T-helper 1 cell (primary cell): Measurements from ENCODE around the gene FAM222B.
"Not testable (repeated sequence)": the region's sequence is repeated elsewhere in the genome, so short reads cannot be mapped to it uniquely, and the experiment has no call there.

ENCODE experiments used
- DNase-seq, 5 donors: peaks; one replicate each; pipeline ENCODE4 v3.0.0-alpha.2; 2012 to 2020

The FAM222B gene

DNA sequence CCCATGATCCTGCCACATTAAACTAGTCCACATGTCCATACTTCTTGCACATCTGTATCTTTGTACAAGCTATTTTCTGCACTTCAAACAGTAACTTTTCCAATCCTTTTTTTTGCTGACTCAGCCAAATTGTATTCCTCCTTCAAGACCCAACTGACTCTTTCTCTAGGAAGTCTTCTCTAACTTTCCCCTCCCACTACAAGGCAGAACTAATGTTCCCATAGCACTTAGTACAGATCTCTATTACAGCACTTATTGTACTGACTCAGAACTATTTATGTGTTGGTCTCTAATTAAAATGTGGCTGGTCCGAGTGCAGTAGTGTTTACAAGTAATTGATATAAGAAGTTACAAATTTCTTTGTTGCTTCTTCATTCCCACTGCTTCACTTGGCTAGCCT, 8.2 kb downstream of the FAM222B start:
- DNase-seq = no peak

DNA sequence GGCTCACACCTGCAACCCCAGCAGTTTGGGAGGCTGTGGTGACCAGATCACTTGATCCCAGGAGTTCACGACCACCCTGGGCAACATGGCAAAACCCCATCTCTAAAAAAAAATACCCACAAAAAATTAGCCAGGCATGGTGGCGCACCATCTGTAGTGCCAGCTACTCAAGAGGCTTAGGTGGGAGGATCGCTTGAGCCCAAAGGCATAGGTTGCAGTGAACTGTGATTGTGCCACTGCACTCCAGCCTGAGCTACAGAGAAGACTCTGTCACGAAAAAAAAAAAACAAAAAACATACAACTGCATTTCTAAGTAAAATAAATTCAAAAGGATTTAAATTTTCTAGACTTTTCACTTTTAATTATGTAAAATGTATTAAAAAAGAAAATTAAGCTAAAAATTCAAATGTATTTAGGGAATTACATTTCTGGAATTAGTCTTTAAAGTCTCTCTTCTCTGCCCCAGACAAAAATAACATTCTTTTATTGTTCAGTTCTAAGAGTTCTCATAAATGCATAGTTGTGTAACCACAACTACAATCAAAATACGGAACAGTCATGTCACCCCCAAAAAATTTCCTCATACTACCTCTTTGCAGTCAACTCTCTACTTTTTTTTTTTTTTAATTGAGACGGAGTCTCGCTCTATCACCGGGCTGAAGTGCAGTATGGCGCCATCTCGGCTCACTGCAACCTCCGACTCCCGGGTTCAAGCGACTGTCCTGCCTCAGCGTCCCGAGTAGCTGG, 14.1 kb downstream of the FAM222B start:
- no peak for DNase-seq

DNA sequence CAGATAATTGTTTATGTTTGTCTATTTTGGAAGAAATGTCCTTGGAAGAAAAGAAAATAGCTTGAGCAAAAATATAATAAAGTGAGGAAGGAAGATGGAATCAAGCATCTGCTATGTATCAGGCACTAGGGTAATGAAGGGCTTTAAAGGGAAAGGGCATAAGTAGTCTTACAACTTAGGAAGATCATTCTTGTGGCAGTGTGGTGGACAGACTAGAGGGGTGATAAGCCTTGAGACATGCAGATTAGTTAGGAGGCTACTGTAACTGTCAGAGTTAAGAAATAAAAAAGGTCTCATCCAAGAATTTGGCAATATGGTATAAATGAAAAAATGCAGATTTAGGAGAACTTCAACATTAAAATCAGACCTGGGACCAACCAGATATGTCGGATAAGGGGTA, 14.9 kb downstream of the FAM222B start:
- DNase-seq = no peak

DNA sequence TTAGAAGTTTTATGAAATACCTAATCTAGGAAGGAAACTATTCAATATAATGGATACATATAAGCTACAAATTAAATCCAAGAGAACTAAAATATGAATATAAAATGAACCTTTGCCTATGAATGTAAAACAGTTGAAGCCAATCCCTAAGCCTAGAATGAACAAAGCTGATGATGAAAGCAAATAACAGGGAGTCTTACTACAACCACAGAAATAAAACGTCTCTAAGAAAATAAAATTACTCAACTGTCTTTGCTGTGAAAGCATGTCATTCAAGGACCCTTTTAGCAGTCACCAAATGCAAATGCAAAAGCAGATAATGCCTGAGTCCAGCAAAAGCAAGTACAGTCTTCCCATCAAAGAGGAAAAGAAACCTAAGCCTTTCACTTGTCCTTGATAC, 23.0 kb downstream of the FAM222B start:
- no peak for DNase-seq

DNA sequence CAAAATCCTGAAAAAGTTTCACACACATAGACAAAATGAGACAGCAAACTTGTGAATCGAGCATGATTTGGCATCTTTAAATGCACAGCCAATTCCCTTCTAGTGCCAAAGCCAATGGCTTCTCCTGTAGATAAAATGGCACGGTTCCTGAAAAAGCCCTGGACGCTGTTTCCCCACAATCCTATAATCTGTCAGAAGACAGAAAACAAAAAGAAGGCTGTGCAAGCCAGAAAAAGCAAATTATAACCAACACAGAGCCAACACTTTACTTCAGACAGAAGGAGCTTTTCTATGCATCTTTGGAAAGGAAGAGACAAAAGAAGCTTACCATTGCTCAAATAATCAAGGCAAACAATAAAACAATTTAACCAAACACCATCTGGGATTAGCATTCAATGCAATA, 23.8 kb downstream of the FAM222B start:
- no peak for DNase-seq

DNA sequence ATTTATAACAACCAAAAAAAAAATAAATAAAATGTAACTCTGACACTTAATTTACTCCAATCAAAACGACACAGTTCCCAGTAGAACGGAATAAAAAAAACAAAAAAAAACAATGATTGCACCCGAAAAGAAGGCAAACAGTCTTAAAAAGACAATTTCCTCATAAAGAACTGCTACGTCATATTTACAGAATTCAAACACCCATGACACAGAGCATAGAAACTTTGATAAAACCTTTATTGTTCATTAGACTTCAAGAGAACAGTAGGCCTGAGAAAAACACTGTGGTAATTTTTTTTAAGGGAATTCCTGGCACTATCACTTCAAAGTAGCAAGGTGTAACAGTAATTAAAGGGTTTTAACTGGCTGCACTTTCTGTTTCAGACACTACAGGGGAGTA, 26.1 kb downstream of the FAM222B start:
- DNase-seq = no peak

DNA sequence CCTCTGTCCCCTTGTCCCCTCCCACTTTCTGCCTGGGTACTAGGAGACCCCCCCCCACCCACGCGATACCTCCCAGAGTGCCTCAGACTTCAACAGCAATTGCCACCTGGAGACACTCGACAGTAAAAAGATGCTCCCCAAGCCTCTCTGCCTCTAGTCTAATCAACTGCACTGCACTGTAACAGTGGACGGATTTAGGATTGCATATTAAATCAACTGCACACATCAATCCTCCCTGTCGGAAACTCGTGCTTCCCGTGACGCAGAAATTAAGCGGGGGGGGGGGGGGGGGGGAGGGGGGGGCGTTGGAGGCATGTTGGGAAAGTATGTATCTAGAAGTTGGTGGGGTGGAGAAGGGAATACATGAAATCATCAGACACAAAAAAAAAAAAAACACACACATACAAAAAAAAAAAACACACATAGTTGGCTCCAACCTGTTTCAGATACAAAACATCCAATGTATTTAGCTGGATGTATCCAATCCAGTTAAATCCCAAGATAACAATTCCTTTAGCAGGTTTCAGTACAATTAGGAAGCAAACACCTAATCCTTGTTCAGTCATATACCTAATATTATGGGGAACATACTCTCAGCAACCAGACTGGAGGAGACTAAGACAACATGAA, 29.7 kb downstream of the FAM222B start:
- no peak for DNase-seq

DNA sequence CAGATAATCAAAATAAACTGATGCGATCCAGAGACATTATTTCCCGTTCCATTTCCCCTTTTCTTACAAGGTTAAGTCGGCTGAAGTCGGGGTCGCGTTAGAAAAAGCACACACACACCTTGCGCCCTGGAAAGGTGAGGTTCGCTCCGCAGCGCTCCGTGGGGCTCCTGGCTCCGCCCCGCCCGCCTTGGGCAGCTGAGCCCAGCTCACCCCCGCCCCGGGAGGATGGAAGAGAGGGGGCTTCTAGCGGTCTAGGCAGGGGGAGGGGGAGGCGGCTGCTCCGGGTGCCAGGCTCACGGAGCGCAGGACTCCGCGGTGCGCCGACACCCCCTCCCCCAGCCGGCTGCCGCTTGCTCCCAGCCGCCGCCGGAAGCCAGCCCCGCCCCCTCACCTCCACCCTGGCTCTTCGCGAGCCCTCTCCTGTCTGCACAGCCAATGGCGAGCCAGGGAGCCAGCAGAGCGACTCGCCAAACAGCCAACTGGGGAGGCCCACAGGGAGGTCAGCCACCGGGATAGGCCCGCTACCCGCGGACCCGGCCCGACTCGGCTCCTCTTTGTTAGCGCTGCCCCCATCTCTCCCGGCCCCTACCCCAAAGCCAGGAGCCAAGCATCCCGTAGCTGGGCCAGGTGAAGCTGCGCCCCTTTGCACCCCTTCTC, 30.4 kb downstream of the FAM222B start:
- DNase-seq = peak; percentile 95 to 97 (median 95)

DNA sequence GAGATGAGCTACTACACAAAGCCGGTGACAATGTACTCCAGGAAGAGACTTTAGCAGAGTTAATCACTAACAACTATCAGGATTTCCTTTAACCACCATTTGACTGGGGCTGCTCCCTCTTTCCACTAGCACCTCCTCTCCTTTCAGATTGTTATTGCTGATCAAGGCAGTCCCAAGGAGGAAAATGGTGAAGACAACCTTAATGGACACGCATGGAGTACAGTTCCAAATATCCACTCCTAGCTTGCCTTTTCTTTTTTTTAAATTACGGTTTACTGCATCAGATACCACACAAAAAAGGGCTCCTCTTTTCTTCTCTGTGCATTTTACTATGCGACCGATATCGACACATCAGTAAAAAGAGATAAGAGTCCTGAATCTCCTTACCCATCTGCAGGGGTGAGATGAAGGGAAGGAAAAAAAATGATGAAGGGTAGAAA, 30.9 kb downstream of the FAM222B start:
- peak in 2 of 5 donors; percentile 3 to 8 for DNase-seq

DNA sequence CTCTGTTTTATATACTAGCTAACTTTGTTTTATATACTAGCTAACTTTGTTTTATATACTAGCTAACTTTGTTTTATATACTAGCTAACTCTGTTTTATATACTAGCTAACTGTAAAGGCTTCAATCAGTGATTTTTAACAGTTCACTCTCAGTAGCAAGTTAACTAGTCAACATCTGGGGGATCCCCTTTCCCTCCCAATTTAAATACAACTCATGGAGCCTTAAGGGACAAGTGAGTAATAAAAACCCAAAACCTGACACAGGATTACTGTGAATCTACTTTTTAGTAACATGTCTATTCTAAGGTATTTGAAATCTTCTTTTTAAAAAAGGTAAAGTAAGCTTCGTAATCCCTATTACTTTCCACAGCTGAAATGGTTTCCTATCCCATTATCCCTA, 32.2 kb downstream of the FAM222B start:
- peak in 1 of 5 donors; percentile 4 for DNase-seq

DNA sequence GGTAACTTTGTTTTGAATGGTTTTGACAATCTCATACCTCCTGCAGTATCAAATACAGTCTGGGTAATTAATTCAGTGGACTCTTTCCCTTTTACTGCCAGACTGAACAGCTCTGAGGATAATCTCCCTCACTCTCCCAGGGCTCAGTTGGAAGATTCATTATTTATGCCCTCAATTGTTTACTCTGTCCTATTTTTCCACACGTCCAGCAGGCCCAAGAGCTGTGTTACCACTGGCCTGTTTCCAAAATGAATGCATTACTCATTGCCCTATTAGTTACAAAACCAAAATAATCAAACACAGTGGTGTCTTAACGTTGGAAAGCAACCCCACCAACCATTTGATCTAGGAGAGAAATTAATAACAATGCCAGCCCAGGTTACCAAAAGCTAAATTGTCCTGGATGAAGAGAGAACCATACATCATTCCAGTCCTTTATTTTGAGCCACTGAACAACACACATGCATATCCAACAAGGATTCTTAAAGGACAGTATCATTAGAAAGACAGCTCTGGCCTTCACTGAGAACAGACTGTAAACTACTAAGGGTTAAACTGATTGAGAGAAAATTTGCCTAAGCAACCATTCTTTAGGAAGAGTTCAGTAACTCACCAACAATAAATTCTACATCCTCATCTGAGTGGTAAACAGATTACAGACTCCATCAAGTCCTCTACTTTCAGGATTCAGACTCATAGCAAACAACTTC, 34.5 kb downstream of the FAM222B start:
- no peak for DNase-seq

DNA sequence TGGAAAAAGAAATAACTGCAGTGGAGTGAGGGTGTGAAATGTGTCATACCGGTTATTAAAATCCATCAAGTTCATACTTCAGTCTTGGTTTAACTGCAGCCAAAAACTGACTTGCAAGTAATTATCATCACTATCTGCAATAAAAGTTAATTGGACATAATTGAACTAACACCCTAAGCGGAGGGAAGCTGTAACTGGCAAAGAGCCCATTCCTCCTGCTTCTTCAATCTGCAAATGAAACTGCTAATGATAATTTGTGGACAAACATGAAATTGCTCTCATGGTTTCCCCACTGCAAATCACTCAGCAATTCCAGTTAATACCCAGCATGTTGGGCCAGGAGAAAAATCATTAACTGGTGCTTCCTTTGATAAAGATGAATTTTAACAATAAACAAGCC, 46.5 kb downstream of the FAM222B start:
- no peak for DNase-seq

DNA sequence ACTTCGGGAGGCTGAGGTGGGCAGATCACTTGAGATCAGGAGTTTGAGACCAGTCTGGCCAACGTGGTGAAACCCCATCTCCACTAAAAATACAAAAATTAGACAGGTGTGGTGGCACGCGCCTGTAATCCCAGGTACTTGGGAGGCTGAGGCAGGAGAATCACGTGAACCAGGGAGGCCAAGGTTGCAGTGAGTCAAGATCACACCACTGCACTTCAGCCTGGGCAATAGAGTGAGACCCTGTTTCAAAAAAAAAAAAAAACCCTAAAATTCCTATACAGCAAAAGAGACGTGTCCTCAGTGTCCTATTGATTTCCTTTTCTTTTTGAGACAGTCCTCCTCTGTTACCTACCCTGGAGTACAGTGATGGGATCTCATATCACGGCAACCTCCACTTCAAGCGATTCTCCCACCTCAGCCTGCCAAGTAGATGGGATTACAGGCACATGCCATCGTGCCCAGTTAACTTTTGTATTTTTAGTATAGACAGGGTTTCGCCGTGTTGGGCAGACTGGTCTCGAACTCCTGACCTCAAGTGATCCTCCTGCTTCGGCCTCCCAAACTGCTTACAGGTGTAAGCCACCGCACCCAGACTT, 47.6 kb downstream of the FAM222B start:
- not testable (repeated sequence) for DNase-seq

DNA sequence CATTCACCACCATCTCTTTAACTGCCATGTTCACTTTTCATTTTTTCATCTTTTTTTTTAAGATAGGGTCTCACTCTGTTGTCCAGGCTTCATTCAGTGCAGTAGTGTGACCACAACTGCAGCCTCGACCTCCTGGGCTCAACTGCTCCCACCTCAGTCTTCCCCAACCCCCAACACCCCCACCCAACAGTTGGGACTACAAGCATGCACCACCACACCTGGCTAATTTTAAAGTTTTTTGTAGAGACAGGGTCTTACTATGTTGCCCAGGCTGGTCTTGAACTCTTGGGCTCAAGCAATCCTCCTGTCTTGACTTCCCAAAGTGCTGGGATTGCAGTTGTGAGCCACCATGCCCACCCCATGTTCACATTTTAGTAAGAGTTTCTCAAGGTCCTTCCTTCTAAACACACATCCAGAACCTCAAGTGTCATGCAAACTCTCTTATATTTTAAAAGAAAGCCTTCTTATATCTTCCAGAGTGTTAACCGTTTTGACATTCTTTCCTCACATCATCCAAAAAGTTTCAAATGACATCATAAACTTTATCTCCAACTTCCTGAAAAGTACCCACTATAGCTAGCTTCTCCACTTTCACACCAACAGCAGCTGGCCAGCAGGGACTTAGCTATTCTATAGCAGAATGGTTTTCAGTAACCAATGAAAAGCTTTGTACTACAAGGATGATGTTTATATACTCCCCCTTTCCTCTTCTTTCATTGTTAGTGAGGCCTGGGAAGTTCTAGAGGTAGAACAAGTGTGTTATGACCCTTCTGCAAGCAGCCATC, 49.5 kb downstream of the FAM222B start:
- no peak for DNase-seq

DNA sequence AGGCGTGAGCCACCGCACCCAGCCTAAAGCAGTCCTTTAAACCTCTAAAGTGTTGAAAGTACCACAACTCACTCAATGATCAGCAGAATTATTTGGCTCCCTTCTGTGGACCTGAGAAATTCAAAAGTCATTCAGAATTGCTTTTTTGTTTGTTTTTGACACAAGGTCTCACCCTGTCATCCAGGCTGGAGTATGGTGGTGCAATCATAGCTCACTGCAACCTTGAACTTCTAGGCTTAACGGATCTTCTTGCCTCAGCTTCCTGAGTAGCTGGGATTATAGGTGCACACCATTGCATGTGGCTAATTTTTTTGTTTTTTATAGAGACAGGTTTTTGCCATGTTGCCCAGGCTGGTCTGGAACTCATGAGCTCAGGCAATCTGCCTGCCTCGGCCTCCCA, 54.5 kb downstream of the FAM222B start:
- no peak for DNase-seq

DNA sequence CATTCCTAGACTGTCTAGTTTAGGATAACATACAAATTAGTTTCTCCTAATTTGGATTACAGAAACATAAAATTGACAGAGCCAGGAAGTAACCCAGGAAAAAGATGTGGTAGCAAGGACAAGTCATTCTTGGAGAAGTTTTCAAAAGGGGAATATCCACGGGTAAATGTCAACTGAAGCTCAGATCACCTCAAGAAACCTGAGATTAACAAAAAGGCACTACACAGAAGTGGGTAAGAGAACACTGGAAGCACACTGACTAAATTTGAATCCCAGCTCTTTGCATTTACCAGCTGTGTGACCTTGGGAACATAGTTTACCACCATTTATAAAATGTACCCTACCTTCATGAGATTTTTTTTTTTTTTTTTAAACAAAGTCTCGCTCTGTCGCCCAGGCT, 59.4 kb downstream of the FAM222B start:
- DNase-seq = no peak

DNA sequence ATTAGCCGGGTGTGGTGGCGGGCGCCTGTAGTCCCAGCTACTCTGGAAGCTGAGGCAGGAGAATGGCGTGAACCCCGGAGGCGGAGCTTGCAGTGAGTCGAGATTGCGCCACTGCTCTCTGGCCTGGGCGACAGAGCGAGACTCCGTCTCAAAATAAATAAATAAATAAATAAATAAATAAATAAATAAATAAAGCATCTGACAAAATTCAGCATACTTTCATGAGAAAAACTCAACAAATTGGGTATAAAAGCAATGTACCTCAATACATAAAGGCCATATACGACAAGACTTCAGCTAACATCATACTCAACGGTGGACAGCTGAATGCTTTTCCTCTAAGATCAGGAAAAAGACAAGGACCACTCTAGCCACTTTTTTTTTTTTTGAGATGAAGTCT, 63.0 kb downstream of the FAM222B start:
- not testable (repeated sequence) for DNase-seq

DNA sequence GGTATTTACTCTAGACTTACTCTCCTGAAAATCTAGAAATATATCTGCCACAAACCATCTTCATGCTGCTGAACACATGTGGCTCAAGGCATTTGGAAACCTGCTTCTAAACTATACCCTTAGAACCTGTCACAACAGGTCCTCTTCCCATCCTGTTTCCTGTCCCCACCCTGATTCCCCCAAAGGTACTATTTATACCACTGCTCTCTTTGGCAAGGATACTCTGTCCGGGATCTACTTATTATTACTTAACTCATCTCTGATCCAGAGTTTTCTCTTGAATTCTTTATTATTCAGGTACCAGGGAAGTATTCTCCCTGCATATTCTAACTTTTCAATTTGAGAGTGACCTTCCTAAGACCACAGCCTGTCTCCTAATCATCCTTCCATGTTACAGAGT, 65.4 kb downstream of the FAM222B start:
- DNase-seq = no peak

DNA sequence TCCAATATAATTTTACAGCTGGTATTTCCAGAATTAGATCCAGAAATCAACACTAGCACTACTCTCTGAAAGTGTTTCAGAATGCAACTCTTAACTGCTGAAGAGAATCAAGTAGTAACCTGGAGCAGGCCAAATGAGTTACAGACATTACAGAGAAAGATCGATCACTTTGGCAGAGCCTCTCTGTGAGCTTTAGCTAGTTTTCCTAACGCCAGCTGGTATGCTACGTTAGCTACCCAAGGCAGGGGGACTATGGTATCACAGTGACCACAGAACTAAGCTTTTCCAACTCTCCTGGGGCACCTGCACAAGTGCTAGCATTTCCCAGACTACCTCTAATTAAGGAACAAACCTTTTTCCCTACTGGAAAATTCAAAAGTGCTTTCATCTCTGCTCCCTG, 68.4 kb downstream of the FAM222B start:
- no peak for DNase-seq

DNA sequence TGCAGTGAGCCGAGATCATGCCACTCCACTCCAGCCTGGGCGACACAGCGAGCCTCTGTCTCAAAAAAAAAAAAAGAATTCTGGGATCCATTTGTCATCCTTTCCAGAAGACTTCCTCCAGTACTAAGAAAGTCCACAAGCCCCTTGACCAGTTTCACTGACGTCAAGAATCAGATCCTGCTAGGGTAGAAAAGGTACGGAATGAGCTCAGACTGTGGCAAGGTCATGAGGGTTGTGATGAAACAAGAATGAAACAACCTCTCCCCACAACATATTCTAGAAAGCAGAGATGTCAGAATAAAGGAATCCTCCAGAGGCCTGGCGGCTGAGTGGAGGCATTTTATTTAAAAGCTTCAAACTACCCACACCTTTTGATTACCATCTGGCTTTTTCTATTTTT, 68.9 kb downstream of the FAM222B start:
- DNase-seq = peak in 1 of 5 donors; percentile 23

DNA sequence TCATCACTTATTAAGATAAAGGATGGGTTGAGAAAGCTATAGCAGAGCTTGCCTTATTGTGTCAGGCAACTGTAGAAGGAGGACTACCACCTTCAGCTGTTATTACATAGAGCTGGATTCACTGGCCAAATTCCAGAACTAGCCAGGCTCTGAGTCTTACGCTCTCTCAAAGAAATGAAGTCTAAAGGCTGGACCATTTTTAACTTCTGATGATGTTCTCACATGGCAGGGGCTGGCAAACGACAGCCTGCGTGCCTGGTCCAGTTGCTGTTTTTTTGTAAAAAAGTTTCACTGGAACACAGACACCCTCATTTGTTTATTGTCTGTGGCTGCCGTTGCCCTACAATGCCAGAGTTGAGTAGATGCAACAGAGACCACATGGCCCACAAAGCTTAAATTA, 77.6 kb downstream of the FAM222B start:
- DNase-seq = no peak

DNA sequence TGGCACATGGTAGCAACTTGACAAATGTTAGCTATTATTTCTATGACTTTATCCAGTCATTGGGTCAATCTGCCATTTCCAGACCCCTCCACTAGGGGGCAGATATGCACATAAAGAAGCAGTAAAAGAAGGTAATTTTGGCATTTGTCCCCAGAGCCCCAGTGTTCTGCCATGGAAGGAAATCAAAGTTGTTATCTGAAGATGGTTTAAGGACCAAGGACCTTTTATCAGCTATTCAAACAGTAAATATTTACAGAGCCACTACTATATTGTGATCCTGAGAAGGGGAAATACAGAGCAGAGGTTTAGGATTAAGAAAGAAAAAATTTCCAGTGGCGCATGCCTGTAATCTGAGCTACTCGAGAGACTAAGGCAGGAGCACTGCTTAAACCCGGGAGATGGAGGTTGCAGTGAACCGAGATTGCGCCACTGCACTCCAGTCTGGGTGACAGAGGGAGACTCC, 78.8 kb downstream of the FAM222B start:
- DNase-seq = peak; percentile 48 to 76 (median 62)
